Stomach (tissue), 4 donors: ENCODE measurements around the gene ZFPM1.

Source experiments
- EP300 ChIP-seq: sonication (generic); formaldehyde crosslinking; IDR thresholded peaks from one replicate; pipeline ENCODE4 v1.6.1; 2017; ENCODE audit warnings: antibody characterized with exemption
- POLR2A ChIP-seq, 4 donors: fragments of 450-650 bp; IDR thresholded peaks; one replicate each; pipeline ENCODE4 v1.6.1; 2016; ENCODE audit warnings: antibody characterized with exemption in 4 of 4, control low read depth in 2 of 4, mild to moderate bottlenecking in 1 of 4, moderate library complexity in 1 of 4
- TF ChIP-seq, protein P1 (sequence below), 7 experiments: fragments of 450-650 bp in 4 of 7; fragments of 200-600 bp in 3 of 7; sonication (generic) in 3 of 7; IDR thresholded peaks; one replicate each; pipeline ENCODE4 v1.5.1; 2016 to 2019; ENCODE audit warnings: antibody characterized with exemption in 7 of 7, control low read depth in 2 of 7, mild to moderate bottlenecking in 1 of 7

DNA sequence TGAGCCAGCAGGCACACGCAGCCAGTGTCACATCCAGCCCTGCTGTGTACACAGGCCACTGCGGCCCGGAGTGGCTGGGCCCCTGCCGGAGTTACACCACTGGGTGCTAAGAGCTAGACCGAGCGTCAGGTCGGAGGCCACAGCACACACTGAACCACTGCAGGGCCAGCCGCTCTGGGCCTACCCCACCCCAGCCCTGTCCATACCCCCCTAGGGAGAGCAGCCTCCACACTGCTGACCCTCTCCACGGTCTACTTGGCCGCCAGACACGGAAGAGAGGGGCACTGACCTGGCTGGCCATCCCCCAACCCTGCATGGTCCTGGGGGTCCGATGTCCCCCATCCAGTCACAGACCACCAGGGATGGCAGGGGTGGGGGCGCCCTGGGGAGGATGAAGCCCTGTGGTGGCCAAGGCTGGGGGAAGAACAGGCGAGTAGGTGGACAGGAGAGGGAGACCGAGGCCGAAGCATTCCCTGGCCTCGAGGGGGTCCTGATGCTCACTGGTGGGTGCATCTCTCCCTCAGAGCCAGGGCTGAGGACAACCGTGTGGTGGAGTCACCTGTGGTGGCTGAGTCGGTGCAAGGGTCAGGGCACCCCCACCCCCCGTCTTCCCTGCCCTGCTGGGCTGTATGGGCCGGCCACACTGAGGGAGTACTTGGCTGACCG, 82.2 kb downstream of the ZFPM1 start:
- TF ChIP-seq POLR2A (IDR thresholded peaks at IDR 0.05) = no peak
- TF ChIP-seq, protein P1, sequence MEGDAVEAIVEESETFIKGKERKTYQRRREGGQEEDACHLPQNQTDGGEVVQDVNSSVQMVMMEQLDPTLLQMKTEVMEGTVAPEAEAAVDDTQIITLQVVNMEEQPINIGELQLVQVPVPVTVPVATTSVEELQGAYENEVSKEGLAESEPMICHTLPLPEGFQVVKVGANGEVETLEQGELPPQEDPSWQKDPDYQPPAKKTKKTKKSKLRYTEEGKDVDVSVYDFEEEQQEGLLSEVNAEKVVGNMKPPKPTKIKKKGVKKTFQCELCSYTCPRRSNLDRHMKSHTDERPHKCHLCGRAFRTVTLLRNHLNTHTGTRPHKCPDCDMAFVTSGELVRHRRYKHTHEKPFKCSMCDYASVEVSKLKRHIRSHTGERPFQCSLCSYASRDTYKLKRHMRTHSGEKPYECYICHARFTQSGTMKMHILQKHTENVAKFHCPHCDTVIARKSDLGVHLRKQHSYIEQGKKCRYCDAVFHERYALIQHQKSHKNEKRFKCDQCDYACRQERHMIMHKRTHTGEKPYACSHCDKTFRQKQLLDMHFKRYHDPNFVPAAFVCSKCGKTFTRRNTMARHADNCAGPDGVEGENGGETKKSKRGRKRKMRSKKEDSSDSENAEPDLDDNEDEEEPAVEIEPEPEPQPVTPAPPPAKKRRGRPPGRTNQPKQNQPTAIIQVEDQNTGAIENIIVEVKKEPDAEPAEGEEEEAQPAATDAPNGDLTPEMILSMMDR (IDR thresholded peaks at IDR 0.05) = no peak
- no peak for TF ChIP-seq EP300
